CD4-positive, alpha-beta T cell treated with Interleukin-10 for 1 hour (primary cell): Measurements from ENCODE around the gene CCDC188.

Source experiments
- DNase-seq: peaks from one replicate; pipeline ENCODE4 v3.0.0-alpha.2; 2020

CCDC188 gene

GRCh38 chr22:20147237-20147988, 3.4 kb downstream of the CCDC188 start:
- DNase-seq = no peak

- DNase-seq = no peak
Observed at GRCh38 chr22:20146777-20147176, 4.1 kb downstream of the CCDC188 start.

- DNase-seq = no peak
Observed at GRCh38 chr22:20145832-20146223, 5.0 kb downstream of the CCDC188 start.

GRCh38 chr22:20145206-20145831, 5.5 kb downstream of the CCDC188 start:
- DNase-seq = no peak

GRCh38 chr22:20143883-20144665, 6.8 kb downstream of the CCDC188 start:
- DNase-seq = no peak

GRCh38 chr22:20142711-20143621, 7.9 kb downstream of the CCDC188 start:
- DNase-seq = no peak

GRCh38 chr22:20141186-20142077, 9.4 kb downstream of the CCDC188 start:
- DNase-seq = no peak

GRCh38 chr22:20140521-20140964, 10.3 kb downstream of the CCDC188 start:
- DNase-seq = no peak

GRCh38 chr22:20140107-20140445, 10.8 kb downstream of the CCDC188 start:
- DNase-seq = no peak

GRCh38 chr22:20139391-20140106, 11.3 kb downstream of the CCDC188 start:
- no peak for DNase-seq

- DNase-seq = no peak
Observed at GRCh38 chr22:20138868-20139267, 12.0 kb downstream of the CCDC188 start.

- DNase-seq = no peak
Observed at GRCh38 chr22:20138417-20138738, 12.5 kb downstream of the CCDC188 start.

- no peak for DNase-seq
Observed at GRCh38 chr22:20137671-20138416, 13.0 kb downstream of the CCDC188 start.

- no peak for DNase-seq
Observed at GRCh38 chr22:20137113-20137512, 13.7 kb downstream of the CCDC188 start.

- no peak for DNase-seq
Observed at GRCh38 chr22:20136603-20136873, 14.3 kb downstream of the CCDC188 start.

- DNase-seq = no peak
Observed at GRCh38 chr22:20135806-20136602, 14.9 kb downstream of the CCDC188 start.

GRCh38 chr22:20135265-20135664, 15.6 kb downstream of the CCDC188 start:
- no peak for DNase-seq

- no peak for DNase-seq
Observed at GRCh38 chr22:20133930-20134549, 16.8 kb downstream of the CCDC188 start.

GRCh38 chr22:20132686-20133246, 18.1 kb downstream of the CCDC188 start:
- DNase-seq = no peak
